Keratinocyte (primary cell): ENCODE measurements around the gene CCM2. TPM values are rescaled to one million over a fixed set of nuclear protein-coding genes. Genes with fewer than 3 reads are reported as not detected.

Experiments
- DNase-seq: peaks from one replicate; pipeline ENCODE4 v3.0.0-alpha.2; 2011; ENCODE audit warnings: low read depth, missing footprints, low spot score
- FAIRE-seq: peaks from 2 replicates; lab custom pipeline; 2011; peaks lifted over from hg19 to GRCh38; lab: Jason Lieb, UNC
- H2AFZ ChIP-seq: 2 replicates; pipeline ENCODE4 v1.6.0; 2012; ENCODE audit warnings: low read length, control low read depth, inconsistent platforms; ENCODE audit not compliant: control insufficient read depth
- H3K27ac ChIP-seq: 2 replicates; pipeline ENCODE4 v1.5.1; 2011; ENCODE audit warnings: low read length; ENCODE audit not compliant: control insufficient read depth, insufficient read depth
- H3K27me3 ChIP-seq: 3 replicates; pipeline ENCODE4 v1.6.0; 2011; ENCODE audit warnings: low read length; ENCODE audit not compliant: control insufficient read depth, insufficient read depth; ENCODE audit errors: extremely low read depth
- H3K36me3 ChIP-seq, 2 experiments: 2 replicates in 1 of 2; 3 replicates in 1 of 2; pipeline ENCODE4 v1.5.1; 2011; ENCODE audit warnings: low read length in 2 of 2, mild to moderate bottlenecking in 1 of 2; ENCODE audit not compliant: control insufficient read depth in 2 of 2, insufficient read depth in 2 of 2; ENCODE audit errors: extremely low read depth in 1 of 2
- H3K4me1 ChIP-seq: 3 replicates; pipeline ENCODE4 v1.5.1; 2011; ENCODE audit warnings: low read length; ENCODE audit not compliant: control insufficient read depth, insufficient read depth; ENCODE audit errors: extremely low read depth
- H3K4me2 ChIP-seq: 3 replicates; pipeline ENCODE4 v1.6.0; 2011; ENCODE audit warnings: low read depth, low read length; ENCODE audit not compliant: control insufficient read depth, insufficient read depth; ENCODE audit errors: extremely low read depth
- H3K4me3 ChIP-seq, 3 experiments: fragments of 200-600 bp in 1 of 3; sonication (generic) in 1 of 3; 2 replicates in 2 of 3; 3 replicates in 1 of 3; pipeline ENCODE4 v1.5.1; 2011 to 2016; ENCODE audit warnings: low read length in 3 of 3, mild to moderate bottlenecking in 3 of 3, control low read depth in 2 of 3, inconsistent platforms in 1 of 3, low read depth in 1 of 3, mixed read lengths in 1 of 3, mixed run types in 1 of 3, moderate library complexity in 1 of 3; ENCODE audit not compliant: control insufficient read depth in 2 of 3, insufficient read depth in 2 of 3; ENCODE audit errors: extremely low read depth in 1 of 3
- H3K79me2 ChIP-seq: 2 replicates; pipeline ENCODE4 v1.6.0; 2012; ENCODE audit warnings: low read length; ENCODE audit not compliant: control insufficient read depth, insufficient read depth
- H3K9ac ChIP-seq: 3 replicates; pipeline ENCODE4 v1.6.0; 2011; ENCODE audit warnings: low read length; ENCODE audit not compliant: control insufficient read depth, insufficient read depth; ENCODE audit errors: extremely low read depth
- H3K9me1 ChIP-seq: 3 replicates; pipeline ENCODE4 v1.6.0; 2011; ENCODE audit warnings: low read length; ENCODE audit not compliant: control insufficient read depth, insufficient read depth; ENCODE audit errors: extremely low read depth
- H3K9me3 ChIP-seq: 2 replicates; pipeline ENCODE4 v1.5.1; 2012; ENCODE audit warnings: low read depth, low read length; ENCODE audit not compliant: control insufficient read depth
- H4K20me1 ChIP-seq: 3 replicates; pipeline ENCODE4 v1.6.0; 2011; ENCODE audit warnings: low read length; ENCODE audit not compliant: control insufficient read depth, insufficient read depth; ENCODE audit errors: extremely low read depth
- CTCF ChIP-seq, 3 experiments: IDR thresholded peaks in 1 of 3; conservative IDR thresholded peaks in 1 of 3; optimal IDR thresholded peaks in 1 of 3; 2 replicates in 2 of 3; 3 replicates in 1 of 3; pipeline versions ENCODE3 to v1.5.1; 2011; ENCODE audit warnings: low read length in 3 of 3, mild to moderate bottlenecking in 3 of 3, moderate library complexity in 2 of 3, control low read depth in 1 of 3, inconsistent platforms in 1 of 3; ENCODE audit not compliant: insufficient read depth in 2 of 3; ENCODE audit errors: extremely low read depth in 1 of 3
- EZH2 ChIP-seq: IDR thresholded peaks from one replicate; pipeline ENCODE4 v1.6.1; 2012; ENCODE audit warnings: inconsistent platforms, mild to moderate bottlenecking, low read length, moderate library complexity
- dilution Hi-C: fragments of 300-500 bp; cut with MboI; formaldehyde crosslinking; loops from one replicate; pipeline ENCODE4 v1.7.0; 2020; ENCODE audit warnings: low sequenced_read_pairs; ENCODE audit not compliant: extremely low pct_ligation_motif_present
- polyA plus RNA-seq, 5 experiments: library from polyadenylated mRNA; depleted of rRNA in 3 of 5; stranded (reverse) in 3 of 5; stranded (forward) in 1 of 5; unstranded in 1 of 5; fragments of >200 nt; gene quantifications; 1 replicate in 1 of 5; 2 replicates in 3 of 5; 3 replicates in 1 of 5; pipeline versions ENCODE4 v1.2.1 to v1.2.3, GENCODE V29; 2011 to 2012; ENCODE audit warnings: missing spikeins in 2 of 5, low read depth in 1 of 5, low replicate concordance in 1 of 5

Gene CCM2
- polyA plus RNA-seq, 1 donor (not counting 4 experiments of a cell fraction or from before 2014, with no cell fraction given): 44.8 TPM

- no peak overlapping the region for H3K27ac ChIP-seq
- H3K9me3 ChIP-seq: no peaks in the 10 kb centered on the region
- no peaks in the 10 kb centered on the region for H3K27me3 ChIP-seq
- peaks cover 11 to 12% of the 10 kb centered on the region in 2 experiments for H3K36me3 ChIP-seq
- FAIRE-seq: no peak
- DNase-seq: no peak
- no peak overlapping the region for H2AFZ ChIP-seq
- no peaks in the 10 kb centered on the region for H3K9me1 ChIP-seq
- no peaks in the 10 kb centered on the region for H4K20me1 ChIP-seq
- no peak overlapping the region for H3K4me2 ChIP-seq
- H3K9ac ChIP-seq: no peak overlapping the region
- TF ChIP-seq EZH2: no peak
- TF ChIP-seq CTCF (optimal IDR thresholded peaks at IDR 0.05 in 1 of 3, IDR thresholded peaks at IDR 0.05 in 1 of 3, conservative IDR thresholded peaks at IDR 0.05 in 1 of 3; ENCODE audit: extremely low read depth in 1 of 3, insufficient read depth in 2 of 3, low read length in 3 of 3): no peak
- H3K4me1 ChIP-seq: peaks cover 14% of the 10 kb centered on the region
- no peak overlapping the region for H3K4me3 ChIP-seq
- dilution Hi-C loops: no loop called here
- peaks cover 2% of the 10 kb centered on the region for H3K79me2 ChIP-seq
These were observed 44.3 kb downstream of the CCM2 start for GRCh38 chr7:45044338-45044737.

- TF ChIP-seq CTCF (optimal IDR thresholded peaks at IDR 0.05 in 1 of 3, IDR thresholded peaks at IDR 0.05 in 1 of 3, conservative IDR thresholded peaks at IDR 0.05 in 1 of 3; ENCODE audit: extremely low read depth in 1 of 3, insufficient read depth in 2 of 3, low read length in 3 of 3) (no peak), EZH2 (no peak)
- FAIRE-seq (no peak), DNase-seq (no peak)
- Histone ChIP-seq H3K4me3 (no peak overlapping the region), H3K79me2 (peaks cover 11% of the 10 kb centered on the region), H3K9me1 (no peaks in the 10 kb centered on the region), H3K4me1 (peaks cover 12% of the 10 kb centered on the region), H4K20me1 (no peaks in the 10 kb centered on the region), H3K9me3 (no peaks in the 10 kb centered on the region), H3K27me3 (no peaks in the 10 kb centered on the region), H3K36me3 (peaks cover 3 to 14% of the 10 kb centered on the region in 2 experiments), H3K4me2 (no peak overlapping the region), H3K9ac (no peak overlapping the region), H2AFZ (no peak overlapping the region), H3K27ac (no peak overlapping the region)
- dilution Hi-C loops: no loop called here
These were observed 48.7 kb downstream of the CCM2 start for GRCh38 chr7:45048748-45049147.
